Panc1 (cell line): ENCODE data around the gene TMPRSS11D.

Experiments
- CTCF ChIP-seq: fragments of 450-650 bp; IDR thresholded peaks from 2 replicates; pipeline ENCODE4 v1.5.1; 2017; ENCODE audit warnings: mild to moderate bottlenecking
- POLR2AphosphoS5 ChIP-seq: IDR thresholded peaks from 2 replicates; pipeline ENCODE4 v1.6.1; 2012; ENCODE audit warnings: mild to moderate bottlenecking, low read depth, low read length, moderate library complexity
- REST ChIP-seq, 2 experiments: IDR thresholded peaks; 2 replicates each; pipeline ENCODE4 v1.6.1; 2011 to 2012; ENCODE audit warnings: low read depth in 2 of 2, control low read depth in 1 of 2, low read length in 1 of 2, mild to moderate bottlenecking in 1 of 2, moderate library complexity in 1 of 2; ENCODE audit not compliant: insufficient read depth in 1 of 2
- SIN3A ChIP-seq: IDR thresholded peaks from 2 replicates; pipeline ENCODE4 v1.6.1; 2012; ENCODE audit warnings: low read depth, mild to moderate bottlenecking, low read length, moderate library complexity, borderline replicate concordance; ENCODE audit not compliant: insufficient read depth
- TCF7L2 ChIP-seq: IDR thresholded peaks from 2 replicates; pipeline ENCODE4 v1.6.1; 2011; ENCODE audit warnings: mild to moderate bottlenecking, low read depth, low read length, inconsistent platforms

- TF ChIP-seq CTCF (no peak), POLR2AphosphoS5 (no peak), TCF7L2 (no peak), REST (IDR thresholded peaks at IDR 0.05; ENCODE audit: insufficient read depth in 1 of 2, low read depth in 2 of 2, low read length in 1 of 2) (no peak), SIN3A (no peak)
Observed at GRCh38 chr4:67787311-67787710, 96.5 kb downstream of the TMPRSS11D start.
